Stimulated activated CD8-positive, alpha-beta memory T cell treated with anti-CD3 and anti-CD28 coated beads, Interleukin-4, amount 100 ng/mL, for 48 hours (primary cell): ENCODE results near the gene CLEC17A.
"Not testable (repeated sequence)": the region's sequence is repeated elsewhere in the genome, so short reads cannot be mapped to it uniquely, and the experiment has no call there.

Experiments
- DNase-seq: peaks from one replicate; pipeline ENCODE4 v3.0.0-alpha.2; 2020

Gene CLEC17A

GRCh38 chr19:14582894-14583340, at the start of gene CLEC17A:
Gene CLEC17A, plus strand, starts transcription at chr19:14583084. Its CDS starts 77 bp downstream, at chr19:14583161.
- DNase-seq: no peak

GRCh38 chr19:14533450-14533849, 49.4 kb upstream of the CLEC17A start:
- no peak for DNase-seq

GRCh38 chr19:14536926-14537692, 45.8 kb upstream of the CLEC17A start:
- DNase-seq: peak; percentile 71

GRCh38 chr19:14540741-14541525, 42.0 kb upstream of the CLEC17A start:
- DNase-seq: no peak

- DNase-seq: not testable (repeated sequence)
These were observed 40.9 kb upstream of the CLEC17A start for GRCh38 chr19:14541979-14542378.

GRCh38 chr19:14542711-14543328, 40.1 kb upstream of the CLEC17A start:
- no peak for DNase-seq

- no peak for DNase-seq
These were observed 38.8 kb upstream of the CLEC17A start for GRCh38 chr19:14544047-14544446.

- DNase-seq: no peak
These were observed 37.7 kb upstream of the CLEC17A start for GRCh38 chr19:14544977-14545715.

GRCh38 chr19:14545716-14546082, 37.2 kb upstream of the CLEC17A start:
- no peak for DNase-seq

- no peak for DNase-seq
These were observed 32.6 kb upstream of the CLEC17A start for GRCh38 chr19:14550201-14550754.

- peak; percentile 76 for DNase-seq
These were observed 31.5 kb upstream of the CLEC17A start for GRCh38 chr19:14551134-14552005.

- DNase-seq: not testable (repeated sequence)
These were observed 30.9 kb upstream of the CLEC17A start for GRCh38 chr19:14552006-14552360.

- DNase-seq: no peak
These were observed 29.6 kb upstream of the CLEC17A start for GRCh38 chr19:14553042-14553938.

- DNase-seq: no peak
These were observed 29.0 kb upstream of the CLEC17A start for GRCh38 chr19:14553939-14554243.

GRCh38 chr19:14554382-14554812, 28.5 kb upstream of the CLEC17A start:
- no peak for DNase-seq

GRCh38 chr19:14555918-14556661, 26.8 kb upstream of the CLEC17A start:
- DNase-seq: peak; percentile 56

GRCh38 chr19:14556662-14557188, 26.2 kb upstream of the CLEC17A start:
- DNase-seq: peak; percentile 89

- DNase-seq: no peak
These were observed 24.4 kb upstream of the CLEC17A start for GRCh38 chr19:14558370-14559066.
